ENCODE data around the gene PTPRT.
"Not testable (repeated sequence)": the region's sequence is repeated elsewhere in the genome, so short reads cannot be mapped to it uniquely, and the experiment has no call there.

Gene PTPRT

GRCh38 chr20:43186312-43186711 is 3.4 kb downstream of the PTPRT start:
- peak; percentile 83 for DNase-seq

- DNase-seq = peak; percentile 83
Observed at GRCh38 chr20:43185901-43186300, 3.8 kb downstream of the PTPRT start.

- DNase-seq = no peak
Observed at GRCh38 chr20:43183536-43184070, 6.1 kb downstream of the PTPRT start.

- DNase-seq = no peak
Observed at GRCh38 chr20:43178080-43178479, 11.6 kb downstream of the PTPRT start.

GRCh38 chr20:43176726-43177125 is 13.0 kb downstream of the PTPRT start:
- no peak for DNase-seq

- no peak for DNase-seq
Observed at GRCh38 chr20:43171930-43172329, 17.8 kb downstream of the PTPRT start.

- DNase-seq = no peak
Observed at GRCh38 chr20:43170771-43171170, 18.9 kb downstream of the PTPRT start.

GRCh38 chr20:43167615-43168014 is 22.1 kb downstream of the PTPRT start:
- DNase-seq = no peak

- no peak for DNase-seq
Observed at GRCh38 chr20:43167021-43167420, 22.7 kb downstream of the PTPRT start.

- no peak for DNase-seq
Observed at GRCh38 chr20:43165611-43166010, 24.1 kb downstream of the PTPRT start.

GRCh38 chr20:43164736-43165135 is 25.0 kb downstream of the PTPRT start:
- DNase-seq = not testable (repeated sequence)

GRCh38 chr20:43161716-43162115 is 28.0 kb downstream of the PTPRT start:
- DNase-seq = no peak

- no peak for DNase-seq
Observed at GRCh38 chr20:43160941-43161340, 28.8 kb downstream of the PTPRT start.

- DNase-seq = no peak
Observed at GRCh38 chr20:43159994-43160393, 29.7 kb downstream of the PTPRT start.

- no peak for DNase-seq
Observed at GRCh38 chr20:43155366-43156100, 34.2 kb downstream of the PTPRT start.

- DNase-seq = no peak
Observed at GRCh38 chr20:43151901-43152300, 37.8 kb downstream of the PTPRT start.

GRCh38 chr20:43151256-43151655 is 38.5 kb downstream of the PTPRT start:
- DNase-seq = no peak

GRCh38 chr20:43140726-43141125 is 49.0 kb downstream of the PTPRT start:
- no peak for DNase-seq

- DNase-seq = no peak
Observed at GRCh38 chr20:43138061-43138770, 51.5 kb downstream of the PTPRT start.

GRCh38 chr20:43137160-43137559 is 52.5 kb downstream of the PTPRT start:
- DNase-seq = no peak

- no peak for DNase-seq
Observed at GRCh38 chr20:43124241-43124640, 65.5 kb downstream of the PTPRT start.

GRCh38 chr20:43123180-43123579 is 66.5 kb downstream of the PTPRT start:
- no peak for DNase-seq

- no peak for DNase-seq
Observed at GRCh38 chr20:43119720-43120119, 70.0 kb downstream of the PTPRT start.

- no peak for DNase-seq
Observed at GRCh38 chr20:43102394-43102793, 87.3 kb downstream of the PTPRT start.

Data from NCI-H748 treated with DMSO at 0.1 percent for 48 hours (cell line).